Caco-2 (cell line): ENCODE measurements around the gene SEZ6L. TPM values are rescaled to one million over a fixed set of nuclear protein-coding genes. Genes with fewer than 3 reads are reported as not detected.

Experiments
- BruUV-seq: library from RNA; stranded (reverse); fragments of 400-500 nt; replicated peaks from 2 replicates; lab custom pipeline; 2021; lab: Mats Ljungman, UMichigan
- CTCF ChIA-PET: fragments of 300-600 bp; sonication (Branson Sonifier 250); formaldehyde crosslinking; loops from one replicate; lab custom pipeline; 2022; ENCODE audit warnings: antibody characterized with exemption; lab: Charles Lee
- POLR2A ChIA-PET: fragments of 300-600 bp; sonication (Branson Sonifier 250); formaldehyde crosslinking; loops from one replicate; lab custom pipeline; 2022; ENCODE audit warnings: antibody characterized with exemption; lab: Charles Lee
- DNase-seq, 2 experiments: peaks; one replicate each; pipeline versions ENCODE4 v3.0.0 to v3.0.0-alpha.2; 2020 to 2022
- H3K27me3 ChIP-seq: replicated peaks from 2 replicates; pipeline ENCODE4 v1.6.0; 2011; ENCODE audit warnings: low read length; ENCODE audit not compliant: control insufficient read depth, insufficient read depth
- H3K36me3 ChIP-seq: 2 replicates; pipeline ENCODE4 v1.5.1; 2011; ENCODE audit warnings: low read length; ENCODE audit not compliant: control insufficient read depth, insufficient read depth
- H3K4me1 ChIP-seq: fragments of 250-450 bp; sonication (Bioruptor Pico); 2 replicates; pipeline ENCODE4 v1.5.1; 2020; ENCODE audit warnings: mild to moderate bottlenecking
- H3K4me3 ChIP-seq: 2 replicates; pipeline ENCODE4 v1.5.1; 2011; ENCODE audit warnings: low read depth, mild to moderate bottlenecking, control low read depth, low read length
- H3K9me3 ChIP-seq: fragments of 250-450 bp; sonication (Bioruptor Pico); 2 replicates; pipeline ENCODE4 v1.5.1; 2020; ENCODE audit warnings: mild to moderate bottlenecking, moderate library complexity
- H3K27ac Mint-ChIP-seq: one replicate; pipeline ENCODE4 v1.8.0; 2022; ENCODE audit warnings: mixed read lengths; ENCODE audit not compliant: unreplicated experiment
- H3K27me3 Mint-ChIP-seq: one replicate; pipeline ENCODE4 v1.8.0; 2022; ENCODE audit warnings: mixed read lengths; ENCODE audit not compliant: insufficient read depth, unreplicated experiment
- H3K36me3 Mint-ChIP-seq: one replicate; pipeline ENCODE4 v1.8.0; 2022; ENCODE audit warnings: mild to moderate bottlenecking, mixed read lengths; ENCODE audit not compliant: insufficient read depth, unreplicated experiment
- H3K4me1 Mint-ChIP-seq: one replicate; pipeline ENCODE4 v1.8.0; 2022; ENCODE audit warnings: low read depth, mixed read lengths; ENCODE audit not compliant: unreplicated experiment
- H3K4me3 Mint-ChIP-seq: one replicate; pipeline ENCODE4 v1.8.0; 2022; ENCODE audit warnings: mild to moderate bottlenecking, moderate library complexity, mixed read lengths; ENCODE audit not compliant: unreplicated experiment
- H3K9me3 Mint-ChIP-seq: one replicate; pipeline ENCODE4 v1.8.0; 2022; ENCODE audit warnings: mixed read lengths; ENCODE audit not compliant: unreplicated experiment
- intact Hi-C: fragments of 100-400 bp; cut with micrococcal nuclease; formaldehyde crosslinking; loops from one replicate; pipeline ENCODE4 v1.10.0; 2022; ENCODE audit not compliant: unreplicated experiment
- total RNA-seq: library from RNA; stranded (reverse); gene quantifications from 2 replicates; pipeline ENCODE4 v1.2.3, GENCODE V29; 2022
- TF ChIP-seq, protein P1 (sequence below), 2 experiments: fragments of 200-600 bp in 1 of 2; IDR thresholded peaks; 1 replicate in 1 of 2; 2 replicates in 1 of 2; pipeline versions ENCODE4 v1.5.1 to v1.8.0; 2011 to 2022; ENCODE audit warnings: antibody characterized with exemption in 1 of 2, control low read depth in 1 of 2, inconsistent platforms in 1 of 2, low read depth in 1 of 2, low read length in 1 of 2, mild to moderate bottlenecking in 1 of 2, moderate library complexity in 1 of 2; ENCODE audit not compliant: insufficient read depth in 1 of 2, severe bottlenecking in 1 of 2, unreplicated experiment in 1 of 2

Gene SEZ6L
- total RNA-seq, 1 experiment from 2014 or later = not detected

DNA sequence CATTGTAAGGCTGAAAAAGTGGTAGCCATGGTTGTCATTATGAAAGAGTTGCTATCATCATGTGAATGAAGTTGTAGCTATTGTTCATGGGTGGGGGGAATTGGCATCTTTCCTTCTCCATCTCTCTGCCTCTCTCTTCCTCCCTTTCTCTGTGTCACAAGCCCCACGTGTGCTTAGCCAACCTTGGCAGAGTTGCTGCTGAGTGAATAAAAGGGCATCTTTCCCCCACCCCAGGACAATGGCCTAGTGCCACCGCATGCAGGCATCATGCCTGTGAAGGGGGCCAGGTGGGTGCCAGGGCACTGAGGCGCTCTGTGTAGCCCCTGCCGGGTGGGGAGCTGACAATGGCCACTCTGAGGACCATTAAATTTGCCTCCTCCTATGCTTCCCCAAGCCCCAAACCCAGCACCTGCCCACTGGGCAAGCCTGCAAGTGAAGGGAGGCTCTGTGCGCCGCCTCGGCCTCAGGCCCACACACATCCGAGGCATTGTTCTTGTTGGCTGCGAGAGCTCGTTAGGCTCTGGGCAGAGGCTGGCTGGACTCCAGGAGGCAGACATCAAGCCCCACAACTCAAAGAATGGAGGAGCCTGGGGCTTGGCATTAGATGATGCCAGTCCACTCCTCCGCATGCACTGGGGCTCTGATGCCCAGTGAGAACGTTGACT, 103.9 kb downstream of the SEZ6L start:
- H3K4me3 Mint-ChIP-seq = no peak overlapping the region
- ChIA-PET CTCF (no interaction called here), POLR2A (no interaction called here)
- no peak overlapping the region for H3K27ac Mint-ChIP-seq
- TF ChIP-seq, protein P1, sequence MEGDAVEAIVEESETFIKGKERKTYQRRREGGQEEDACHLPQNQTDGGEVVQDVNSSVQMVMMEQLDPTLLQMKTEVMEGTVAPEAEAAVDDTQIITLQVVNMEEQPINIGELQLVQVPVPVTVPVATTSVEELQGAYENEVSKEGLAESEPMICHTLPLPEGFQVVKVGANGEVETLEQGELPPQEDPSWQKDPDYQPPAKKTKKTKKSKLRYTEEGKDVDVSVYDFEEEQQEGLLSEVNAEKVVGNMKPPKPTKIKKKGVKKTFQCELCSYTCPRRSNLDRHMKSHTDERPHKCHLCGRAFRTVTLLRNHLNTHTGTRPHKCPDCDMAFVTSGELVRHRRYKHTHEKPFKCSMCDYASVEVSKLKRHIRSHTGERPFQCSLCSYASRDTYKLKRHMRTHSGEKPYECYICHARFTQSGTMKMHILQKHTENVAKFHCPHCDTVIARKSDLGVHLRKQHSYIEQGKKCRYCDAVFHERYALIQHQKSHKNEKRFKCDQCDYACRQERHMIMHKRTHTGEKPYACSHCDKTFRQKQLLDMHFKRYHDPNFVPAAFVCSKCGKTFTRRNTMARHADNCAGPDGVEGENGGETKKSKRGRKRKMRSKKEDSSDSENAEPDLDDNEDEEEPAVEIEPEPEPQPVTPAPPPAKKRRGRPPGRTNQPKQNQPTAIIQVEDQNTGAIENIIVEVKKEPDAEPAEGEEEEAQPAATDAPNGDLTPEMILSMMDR (IDR thresholded peaks at IDR 0.05; ENCODE audit: insufficient read depth in 1 of 2, low read depth in 1 of 2, low read length in 1 of 2, severe bottlenecking in 1 of 2, unreplicated experiment in 1 of 2) = no peak
- H3K9me3 ChIP-seq = no peaks in the 10 kb centered on the region
- intact Hi-C loops = no loop called here
- H3K36me3 ChIP-seq = no peaks in the 10 kb centered on the region
- peaks cover 27% of the 10 kb centered on the region for H3K27me3 Mint-ChIP-seq
- no peaks in the 10 kb centered on the region for H3K36me3 Mint-ChIP-seq
- no peaks in the 10 kb centered on the region for H3K9me3 Mint-ChIP-seq
- no peaks in the 10 kb centered on the region for H3K4me1 Mint-ChIP-seq
- H3K27me3 ChIP-seq = no peaks in the 10 kb centered on the region; the same call in 1 of the 2 replicates
- no peak for DNase-seq
- no TSS peak for BruUV-seq
- no peaks in the 10 kb centered on the region for H3K4me1 ChIP-seq
- no peak overlapping the region for H3K4me3 ChIP-seq

DNA sequence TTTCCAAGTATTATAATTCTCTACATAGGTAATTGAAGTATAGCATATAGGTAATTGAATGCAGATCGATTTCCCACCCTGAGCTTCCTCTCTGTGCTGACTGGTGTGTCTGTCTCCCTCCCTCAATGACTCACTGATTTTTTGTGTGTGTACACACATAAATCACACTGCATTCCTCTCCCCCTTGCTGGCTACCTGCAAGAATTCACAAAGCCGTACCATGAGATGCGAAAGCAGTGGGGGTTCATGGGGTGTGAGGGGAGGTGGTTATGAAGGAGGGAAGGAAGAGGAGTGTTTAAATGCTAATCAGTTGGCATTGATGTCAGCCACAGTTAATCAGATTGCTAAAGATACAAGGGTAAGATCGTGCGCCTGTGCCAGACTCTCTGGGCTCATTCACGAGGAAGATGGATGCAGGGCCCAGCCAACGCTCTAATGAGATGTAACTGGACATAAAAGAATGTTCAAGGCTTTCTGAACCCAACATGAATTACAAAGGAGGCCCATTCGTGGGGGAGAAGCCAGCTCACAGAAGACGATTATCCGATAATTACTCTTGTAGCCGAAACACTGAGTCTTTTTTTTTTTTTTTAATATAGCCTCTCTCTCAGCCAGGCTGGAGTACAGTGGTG, 107.4 kb downstream of the SEZ6L start:
- no peaks in the 10 kb centered on the region for H3K4me1 Mint-ChIP-seq
- H3K9me3 ChIP-seq = no peaks in the 10 kb centered on the region
- no peak overlapping the region for H3K27ac Mint-ChIP-seq
- intact Hi-C loops = no loop called here
- H3K27me3 ChIP-seq = no peaks in the 10 kb centered on the region; the same call in 1 of the 2 replicates
- no peak overlapping the region for H3K4me3 Mint-ChIP-seq
- TF ChIP-seq, protein P1 (IDR thresholded peaks at IDR 0.05; ENCODE audit: insufficient read depth in 1 of 2, low read depth in 1 of 2, low read length in 1 of 2, severe bottlenecking in 1 of 2, unreplicated experiment in 1 of 2) = no peak
- POLR2A ChIA-PET = no interaction called here
- no peaks in the 10 kb centered on the region for H3K36me3 Mint-ChIP-seq
- CTCF ChIA-PET = no interaction called here
- peaks cover 24% of the 10 kb centered on the region for H3K27me3 Mint-ChIP-seq
- no peaks in the 10 kb centered on the region for H3K9me3 Mint-ChIP-seq
- H3K36me3 ChIP-seq = no peaks in the 10 kb centered on the region
- BruUV-seq = no TSS peak
- H3K4me3 ChIP-seq = no peak overlapping the region
- H3K4me1 ChIP-seq = no peaks in the 10 kb centered on the region
- no peak for DNase-seq

DNA sequence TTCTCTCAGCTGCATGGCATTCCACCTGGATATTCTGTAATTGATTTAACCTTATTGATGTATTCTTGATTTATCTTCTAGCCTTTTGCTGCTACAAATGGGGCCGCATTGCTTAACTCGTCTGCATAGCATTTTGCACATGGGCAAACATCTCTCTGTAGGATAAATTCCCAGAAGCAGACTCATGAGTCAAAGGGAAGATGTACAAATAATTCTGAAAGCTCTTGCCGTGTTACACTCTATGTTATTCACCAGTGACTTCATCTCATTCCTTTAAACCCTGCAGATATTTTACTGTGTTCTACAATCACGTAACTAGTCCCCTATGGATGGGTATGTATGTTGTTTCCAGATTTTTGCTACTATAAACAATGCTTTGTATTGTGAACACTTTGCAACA, 112.7 kb downstream of the SEZ6L start:
- POLR2A ChIA-PET = no interaction called here
- Mint-ChIP-seq H3K4me1 (no peaks in the 10 kb centered on the region), H3K36me3 (no peaks in the 10 kb centered on the region), H3K27ac (no peak overlapping the region), H3K4me3 (no peak overlapping the region), H3K9me3 (no peaks in the 10 kb centered on the region), H3K27me3 (peaks cover 17% of the 10 kb centered on the region)
- CTCF ChIA-PET = no interaction called here
- Histone ChIP-seq H3K27me3 (no peaks in the 10 kb centered on the region), H3K4me1 (no peaks in the 10 kb centered on the region), H3K36me3 (no peaks in the 10 kb centered on the region), H3K4me3 (no peak overlapping the region), H3K9me3 (no peaks in the 10 kb centered on the region)
- TF ChIP-seq, protein P1 (IDR thresholded peaks at IDR 0.05; ENCODE audit: insufficient read depth in 1 of 2, low read depth in 1 of 2, low read length in 1 of 2, severe bottlenecking in 1 of 2, unreplicated experiment in 1 of 2) = no peak
- DNase-seq = no peak
- no TSS peak for BruUV-seq
- intact Hi-C loops = no loop called here
